HT-29 (cell line): ENCODE measurements around the gene OMP. TPM values are rescaled to one million over a fixed set of nuclear protein-coding genes. Genes with fewer than 3 reads are reported as not detected.
"Not testable (repeated sequence)": the region's sequence is repeated elsewhere in the genome, so short reads cannot be mapped to it uniquely, and the experiment has no call there.

ENCODE experiments used
- DNase-seq: peaks from one replicate; pipeline ENCODE4 v3.0.0-alpha.2; 2015; ENCODE audit warnings: low spot score
- total RNA-seq: library from RNA; depleted of rRNA; stranded (reverse); fragments of >200 nt; shearing (Covaris generic); gene quantifications from 2 replicates; pipeline ENCODE4 v1.2.3, GENCODE V29; 2014

OMP gene
- total RNA-seq, 1 experiment from 2014 or later: 2.8 TPM

DNA sequence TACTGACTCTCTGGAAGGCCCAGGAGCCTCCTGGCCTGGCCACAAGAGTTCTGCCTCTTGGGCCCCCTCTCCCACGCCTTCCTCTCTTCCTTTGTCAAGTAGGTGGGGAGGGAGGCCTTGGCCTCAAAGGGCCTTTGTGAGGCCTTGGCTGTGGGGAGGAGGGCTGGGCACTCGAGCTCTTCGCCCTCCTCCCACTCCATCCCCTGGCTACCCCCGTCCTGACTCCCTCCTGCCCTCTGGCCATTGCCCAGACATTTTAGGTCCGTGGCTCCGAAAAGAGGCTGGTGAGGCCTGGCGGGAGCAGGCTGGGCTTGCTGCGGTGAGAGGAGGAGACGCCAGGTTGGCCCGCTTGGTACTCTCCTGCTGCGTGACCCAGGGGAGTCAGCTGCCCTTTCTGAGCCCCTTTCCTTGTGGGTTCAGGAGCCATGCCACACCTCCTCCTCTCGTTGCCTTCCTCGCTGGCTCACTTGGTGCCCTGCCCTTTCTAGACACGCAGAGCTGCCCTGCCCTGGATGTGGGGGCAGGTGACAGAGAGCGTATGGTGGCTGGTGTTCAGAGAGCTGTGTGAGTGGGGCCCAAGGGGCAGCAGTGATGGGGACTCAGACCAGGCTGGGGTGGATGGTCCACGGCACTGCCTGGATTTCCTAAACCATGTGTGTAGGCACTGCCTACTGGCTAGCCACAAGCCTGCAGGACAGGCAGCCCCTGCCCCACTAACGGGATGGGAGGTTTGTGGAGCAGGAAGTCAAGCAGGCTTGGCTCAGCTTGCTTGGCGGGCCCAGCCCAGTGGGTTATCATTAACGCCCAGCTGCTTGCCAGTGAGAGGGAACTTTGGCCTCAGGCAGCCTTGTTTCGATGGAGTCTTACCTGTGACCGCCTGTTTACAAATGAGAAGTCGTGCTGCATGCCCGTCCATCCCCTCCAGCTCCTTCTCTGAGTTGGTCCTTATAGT lies 15.8 kb upstream of the OMP start:
- peak; percentile 88 for DNase-seq

DNA sequence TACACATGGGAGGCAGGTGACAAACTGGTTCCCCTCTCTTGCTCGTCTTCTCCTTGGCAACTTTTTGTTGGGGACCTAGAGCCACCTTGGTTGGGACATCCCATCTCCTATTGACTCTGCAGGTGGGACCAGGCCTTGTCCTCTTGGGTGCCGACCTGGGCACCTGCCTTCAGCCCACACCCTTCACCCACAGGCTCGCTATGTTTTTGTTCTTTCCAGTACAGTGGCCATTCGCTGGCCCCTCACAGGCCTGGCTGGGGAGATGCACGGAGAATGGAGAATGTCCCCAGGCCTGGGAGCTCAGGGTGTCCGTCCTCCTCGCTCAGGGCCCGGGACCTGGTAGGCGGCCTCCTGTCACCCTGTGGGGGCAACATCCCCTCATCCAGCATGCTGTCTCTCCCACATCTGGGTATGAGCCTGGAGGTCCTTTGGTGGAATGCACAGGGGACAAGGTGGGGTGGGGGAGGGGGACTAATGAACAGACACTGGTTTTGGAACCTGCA lies 14.9 kb upstream of the OMP start:
- DNase-seq: no peak

GRCh38 chr11:77088236-77089003 lies 14.2 kb upstream of the OMP start:
- DNase-seq: peak; percentile 95

GRCh38 chr11:77089004-77089545 lies 13.6 kb upstream of the OMP start:
- no peak for DNase-seq

DNA sequence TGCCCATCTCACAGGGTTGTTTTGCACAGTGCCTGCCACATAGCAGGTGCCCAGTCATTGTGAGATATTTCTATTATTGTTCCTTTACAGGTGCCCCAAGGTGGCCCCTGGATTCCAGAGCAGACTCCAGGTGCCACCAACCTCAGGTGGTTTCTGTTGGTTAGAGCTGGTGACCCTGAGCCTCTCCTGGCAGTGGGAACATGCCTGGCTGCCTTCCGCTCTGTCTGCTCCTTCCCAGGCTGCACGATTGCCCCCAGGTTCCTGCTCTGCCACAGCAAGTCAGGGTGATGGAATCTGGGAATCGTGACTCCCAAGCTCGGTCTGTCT lies 12.6 kb upstream of the OMP start:
- DNase-seq: no peak

DNA sequence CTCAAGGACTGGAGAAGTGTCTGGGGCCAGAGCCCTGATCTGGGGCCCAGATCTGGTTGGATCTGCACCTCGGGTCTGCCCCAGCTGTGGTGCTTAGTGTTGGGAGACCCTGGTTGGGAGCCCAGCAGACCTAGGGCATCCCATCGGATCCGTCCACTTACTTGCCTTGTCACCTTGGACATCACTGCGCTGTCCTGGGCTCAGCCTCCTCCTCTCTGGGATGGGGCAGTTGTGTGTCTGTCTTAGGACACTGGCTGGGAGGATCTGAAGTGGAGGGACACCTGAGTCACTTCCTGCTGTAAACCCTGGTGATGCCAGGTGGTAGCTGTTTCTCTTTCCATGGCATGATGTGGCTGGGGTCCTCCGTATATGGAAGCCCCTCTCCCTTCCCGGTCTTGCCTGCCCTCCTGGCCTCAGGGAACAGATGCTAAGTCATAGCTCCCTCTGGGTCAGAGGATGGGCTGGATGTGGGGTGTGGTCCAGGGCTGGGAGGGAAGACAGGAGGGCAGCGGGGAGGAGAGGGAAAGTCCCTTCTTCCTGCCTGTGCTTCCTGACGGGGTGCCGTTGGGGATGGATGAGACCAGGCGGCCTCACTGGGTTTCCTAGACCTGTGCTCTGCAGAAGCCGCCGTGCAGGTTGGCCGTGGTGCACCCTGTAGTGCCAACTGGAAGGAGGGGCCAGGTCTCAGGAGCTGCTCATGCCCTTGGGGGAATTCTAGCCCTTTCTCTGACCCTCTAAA lies 12.1 kb upstream of the OMP start:
- DNase-seq: no peak

- DNase-seq: peak; percentile 96
These were observed 11.3 kb upstream of the OMP start for GRCh38 chr11:77091146-77091940.

- DNase-seq: no peak
These were observed 10.3 kb upstream of the OMP start for GRCh38 chr11:77092382-77092781.

DNA sequence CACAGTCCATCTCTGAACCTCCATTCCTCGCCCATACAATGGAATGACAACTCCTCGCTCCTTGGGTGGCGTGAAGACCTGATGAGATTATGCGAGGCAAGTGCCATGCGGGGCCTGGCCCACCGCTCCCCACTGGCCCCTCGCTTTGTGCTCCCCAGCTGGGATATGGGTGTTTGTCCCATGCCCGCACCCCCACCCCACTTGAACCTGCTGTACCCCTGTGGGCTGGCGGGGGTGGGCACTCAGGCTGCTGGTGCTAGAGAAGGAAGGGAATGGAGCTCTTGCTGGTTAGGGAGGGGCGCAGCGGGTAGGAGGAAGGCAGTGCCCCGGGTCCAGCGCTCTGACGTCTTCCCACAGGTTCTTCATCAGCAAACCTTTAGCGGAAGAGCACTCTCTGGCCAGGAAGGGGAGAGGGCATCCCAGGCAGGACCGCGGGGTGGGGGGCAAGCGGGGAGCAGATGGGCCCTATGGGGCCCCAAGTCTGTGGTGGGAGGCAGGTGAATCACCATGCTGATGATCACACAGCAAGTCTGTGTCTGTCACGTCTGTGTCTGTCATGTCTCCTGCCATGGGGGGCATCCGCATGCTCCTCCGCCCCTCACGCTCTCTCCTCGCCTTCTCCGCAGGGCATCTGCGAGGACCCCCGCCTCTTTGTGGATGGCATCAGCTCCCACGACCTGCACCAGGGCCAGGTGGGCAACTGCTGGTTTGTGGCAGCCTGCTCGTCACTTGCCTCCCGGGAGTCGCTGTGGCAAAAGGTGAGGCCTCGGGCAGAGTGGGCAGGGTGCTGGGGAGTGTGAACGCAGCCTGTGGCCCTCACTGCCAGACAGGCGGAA lies 9.4 kb upstream of the OMP start:
- DNase-seq: no peak

DNA sequence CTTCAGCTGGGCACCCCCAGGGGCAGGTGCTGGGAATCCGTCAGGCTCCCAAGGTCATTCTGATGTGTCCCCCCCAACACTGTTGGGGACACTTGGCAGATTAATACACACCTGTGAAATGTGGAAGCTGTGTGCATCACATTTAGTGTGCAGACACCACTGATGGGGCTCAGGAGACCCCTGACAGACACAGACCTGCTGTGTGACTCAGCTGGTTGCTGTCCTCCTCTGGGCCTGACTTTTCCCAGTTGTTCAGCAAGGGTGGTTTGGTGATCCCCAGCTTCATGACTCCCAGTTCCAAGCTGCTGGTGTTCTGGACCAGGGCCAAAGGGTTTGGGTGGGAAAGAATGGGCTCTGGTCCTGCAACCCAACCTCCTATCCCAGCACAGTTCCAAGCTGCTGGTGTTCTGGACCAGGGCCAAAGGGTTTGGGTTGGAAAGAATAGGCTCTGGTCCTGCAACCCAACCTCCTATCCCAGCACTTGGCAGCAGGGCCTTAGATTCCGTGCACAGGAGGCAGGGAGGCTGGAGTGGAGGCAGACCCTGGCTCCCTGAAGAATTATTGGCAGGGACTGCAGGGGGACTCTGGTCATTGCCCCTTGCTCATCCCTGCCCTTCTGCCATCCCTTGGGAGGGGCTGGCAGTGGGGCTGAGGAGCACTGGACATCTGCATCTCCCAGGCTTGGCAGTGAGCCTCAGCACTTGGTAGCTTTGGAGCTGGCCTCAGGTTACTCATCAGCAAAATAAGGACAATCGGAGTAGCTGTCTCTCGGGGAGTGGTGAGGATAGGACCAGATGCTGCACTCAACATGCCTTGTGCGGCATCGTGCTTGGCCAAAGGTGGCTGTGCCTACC lies 8.4 kb upstream of the OMP start:
- no peak for DNase-seq

DNA sequence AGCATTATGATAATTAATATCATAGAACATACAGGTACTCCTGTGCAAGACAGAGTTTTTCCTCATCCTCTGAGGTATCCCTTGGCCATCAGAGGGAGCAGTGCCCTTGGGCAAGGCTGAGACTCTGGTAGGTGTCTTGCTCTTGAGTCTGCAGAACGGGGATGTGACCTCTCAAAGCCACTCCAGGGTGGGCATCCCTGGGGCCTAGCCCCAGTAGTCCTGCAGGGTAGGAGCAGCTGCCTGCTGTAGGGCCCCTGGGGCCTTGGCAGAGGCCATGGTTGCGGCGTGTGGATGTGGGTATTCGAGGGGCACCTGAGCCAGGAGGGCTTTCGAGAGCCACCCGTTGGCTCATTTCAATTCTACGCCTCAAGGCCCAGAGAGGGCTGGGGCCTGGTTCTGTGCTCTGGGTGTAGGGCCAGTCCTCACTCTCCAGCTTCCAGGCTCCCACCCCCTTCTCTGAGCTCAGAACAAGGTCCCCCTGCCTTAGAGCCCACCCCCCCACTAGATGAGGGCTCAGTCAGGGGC lies 7.7 kb upstream of the OMP start:
- DNase-seq: no peak

GRCh38 chr11:77095551-77096490 lies 6.8 kb upstream of the OMP start:
- peak; percentile 67 for DNase-seq

DNA sequence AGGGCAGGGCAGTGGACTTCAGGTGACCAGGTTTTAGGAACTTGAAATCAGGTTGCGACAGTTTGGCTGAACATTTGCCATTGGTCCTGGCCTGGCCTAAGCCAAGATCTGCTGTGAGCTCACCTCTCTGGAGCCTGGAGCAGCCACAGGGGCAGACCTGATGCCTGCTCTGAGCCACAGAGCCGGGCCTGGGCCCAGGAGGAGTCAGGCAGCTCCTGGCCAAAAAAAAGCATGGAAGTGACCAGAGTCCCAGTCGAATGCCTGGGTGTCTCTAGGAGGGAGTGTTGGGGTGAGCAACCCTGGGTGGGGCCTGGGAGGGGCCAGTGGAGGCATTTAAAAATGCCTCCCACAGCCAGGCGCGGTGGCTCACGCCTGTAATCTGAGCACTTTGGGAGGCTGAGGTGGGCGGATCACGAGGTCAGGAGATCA lies 6.0 kb upstream of the OMP start:
- no peak for DNase-seq

- not testable (repeated sequence) for DNase-seq
These were observed 5.5 kb upstream of the OMP start for GRCh38 chr11:77097180-77097579.

DNA sequence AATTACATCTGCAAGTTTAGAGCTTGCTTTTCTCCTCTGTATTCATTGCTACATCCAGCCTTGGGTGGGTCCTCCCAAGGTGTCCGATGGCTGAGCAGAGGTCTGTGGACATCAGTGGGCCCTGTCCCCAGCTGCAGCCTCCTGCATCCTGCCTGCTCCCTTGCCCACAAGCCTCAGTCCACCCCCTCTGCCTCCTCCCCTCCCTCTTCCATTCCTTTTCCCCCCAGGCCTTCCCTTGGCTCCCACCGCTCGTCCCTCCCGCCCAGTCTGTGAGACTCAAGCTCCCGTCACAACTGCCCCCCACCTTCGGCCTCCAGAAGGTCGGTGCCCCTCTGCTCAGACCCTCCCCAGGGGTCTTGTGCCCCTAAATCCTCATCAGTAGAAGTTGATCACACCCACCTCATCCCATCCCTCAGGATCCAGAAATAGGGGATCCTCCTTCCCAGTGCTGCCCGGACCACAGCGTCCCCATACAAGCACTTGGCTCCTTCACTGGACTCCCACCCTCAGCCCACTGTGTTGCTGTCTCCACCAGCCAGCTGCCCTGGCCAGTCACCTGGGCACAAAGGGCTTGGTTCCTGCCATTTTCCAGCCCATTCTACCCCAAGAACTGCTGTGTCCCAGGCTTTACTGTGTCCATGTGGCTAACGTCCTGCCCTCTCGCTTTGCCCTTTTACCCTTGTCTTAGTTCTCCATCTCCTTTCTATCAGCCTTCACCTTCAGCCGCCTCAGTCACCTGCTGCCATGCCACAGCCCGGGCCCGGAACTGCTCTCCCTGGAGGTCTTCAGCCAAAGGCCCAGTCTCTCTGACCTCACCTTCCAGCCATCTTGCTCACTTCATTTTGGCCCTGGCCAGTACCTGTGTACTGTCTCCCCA lies 2.2 kb upstream of the OMP start:
- DNase-seq: no peak

DNA sequence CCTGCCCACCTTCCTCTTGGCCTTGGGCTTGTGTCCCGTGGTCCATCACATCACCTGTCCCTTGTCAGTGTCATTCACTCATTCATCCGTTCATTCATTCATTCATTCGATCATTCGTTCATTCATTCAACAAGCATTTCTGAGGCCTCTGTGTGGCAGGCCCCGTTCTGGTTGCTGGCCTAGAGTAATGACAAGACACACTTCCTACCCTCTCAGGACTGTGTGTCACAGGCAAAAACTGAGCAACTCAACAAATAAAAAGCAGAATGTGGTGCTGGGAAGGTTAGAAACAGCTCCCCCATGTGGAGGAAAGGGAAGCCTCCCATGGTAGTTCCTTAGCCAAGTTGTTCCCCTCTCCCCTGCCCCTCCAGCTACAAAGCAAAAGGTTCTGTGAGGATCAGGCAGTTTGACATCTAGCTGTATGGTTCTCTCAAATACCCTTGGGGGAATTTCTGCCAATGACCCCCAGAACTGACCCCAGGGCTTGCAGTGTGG lies 1.6 kb upstream of the OMP start:
- DNase-seq: peak; percentile 72
